Testis (tissue), 5 donors: ENCODE measurements around the gene PVALEF. TPM values are rescaled to one million over a fixed set of nuclear protein-coding genes. Genes with fewer than 3 reads are reported as not detected.

Experiments used
- DNase-seq: peaks from one replicate; pipeline ENCODE4 v3.0.0-alpha.2; 2019
- H3K27ac ChIP-seq, 2 donors: fragments of 200-600 bp; sonication (generic); one replicate each; pipeline ENCODE4 v1.5.1; 2019
- H3K27me3 ChIP-seq: fragments of 200-600 bp; sonication (generic); one replicate; pipeline ENCODE4 v1.5.1; 2019
- H3K36me3 ChIP-seq: fragments of 200-600 bp; sonication (generic); one replicate; pipeline ENCODE4 v1.5.1; 2017; ENCODE audit warnings: low read depth; ENCODE audit errors: missing control alignments
- H3K4me1 ChIP-seq: fragments of 200-600 bp; sonication (generic); one replicate; pipeline ENCODE4 v1.5.1; 2019
- H3K4me3 ChIP-seq, 2 donors: fragments of 200-600 bp; sonication (generic); one replicate each; pipeline ENCODE4 v1.5.1; 2017 to 2019
- H3K9me3 ChIP-seq: fragments of 200-600 bp; sonication (generic); one replicate; pipeline ENCODE4 v1.5.1; 2017
- CTCF ChIP-seq, 3 experiments: fragments of 450-650 bp in 2 of 3; fragments of 200-600 bp in 1 of 3; sonication (generic) in 1 of 3; IDR thresholded peaks; one replicate each; pipeline ENCODE4 v1.5.1; 2016 to 2019; ENCODE audit warnings: antibody characterized with exemption in 3 of 3, mild to moderate bottlenecking in 2 of 3, moderate library complexity in 1 of 3
- POLR2A ChIP-seq: fragments of 450-650 bp; IDR thresholded peaks from one replicate; pipeline ENCODE4 v1.6.1; 2017; ENCODE audit warnings: antibody characterized with exemption, mild to moderate bottlenecking, moderate library complexity
- WGBS, 2 donors: methylation state at CpG; one replicate each; pipeline ENCODE4 v1.1.5; 2018; 5-methylcytosine and 5-hydroxymethylcytosine counted together
- intact Hi-C: fragments of 100-400 bp; cut with DNase I; formaldehyde crosslinking; loops from one replicate; pipeline ENCODE4 v1.15.1; 2023; ENCODE audit warnings: low total_unique reads
- long read RNA-seq, 2 donors: transcript quantifications; one replicate each; lab custom pipeline, GENCODE V29; 2026
- polyA plus RNA-seq: library from polyadenylated mRNA; stranded (reverse); fragments of 350-450 nt; fragmentation: Illumina TruSeq; extraction: RNeasy Lipid Tissue Mini Kit (QIAGEN cat#74804); gene quantifications from one replicate; pipeline ENCODE4 v1.2.3, GENCODE V29; 2014; ENCODE audit warnings: low read depth, low replicate concordance; ENCODE audit not compliant: insufficient read depth
- total RNA-seq, 2 donors: library from RNA; depleted of rRNA; stranded (reverse); fragments of >200 nt; gene quantifications; one replicate each; pipeline ENCODE4 v1.2.3, GENCODE V29; 2016

PVALEF gene
- not detected for total RNA-seq
- polyA plus RNA-seq: not detected
- long read RNA-seq, donor 1: 0 reads
- long read RNA-seq, donor 2: 0 reads

GRCh38 chr17:81165246-81166032 is at the start of gene PVALEF:
TSS of gene PVALEF (plus strand) at chr17:81165507. CDS start at chr17:81181227, 15,720 bp downstream.
- intact Hi-C loops: no loop called here
- Histone ChIP-seq H3K27ac (peak within 1 kb of the TSS; percentile 15 to 39), H3K4me3 (peak within 1 kb of the TSS; percentile 36 to 61), H3K36me3 (no peaks in the 10 kb centered on the region), H3K27me3 (no peaks in the 10 kb centered on the region), H3K9me3 (no peaks in the 10 kb centered on the region), H3K4me1 (peaks cover 12% of the 10 kb centered on the region)
- DNase-seq: no peak
- WGBS, 2 donors: 0 to 20% methylated on average over 8 to 24 of the region's 46 CpGs
- TF ChIP-seq POLR2A: no peak
- TF ChIP-seq CTCF (IDR thresholded peaks at IDR 0.05): no peak

- no peak for TF ChIP-seq CTCF (IDR thresholded peaks at IDR 0.05)
- TF ChIP-seq POLR2A: no peak
- no peak for DNase-seq
- Histone ChIP-seq H3K4me3 (no peak overlapping the region), H3K4me1 (no peaks in the 10 kb centered on the region), H3K36me3 (no peaks in the 10 kb centered on the region), H3K27me3 (no peaks in the 10 kb centered on the region), H3K9me3 (no peaks in the 10 kb centered on the region), H3K27ac (no peak overlapping the region)
- intact Hi-C loops: no loop called here
- 86 to 92% methylated on average over 10 to 22 of the region's 22 CpGs for WGBS, 2 donors
Measured at GRCh38 chr17:81115749-81116464, 49.4 kb upstream of the PVALEF start.

- DNase-seq: no peak
- Histone ChIP-seq H3K4me3 (no peak overlapping the region), H3K27me3 (no peaks in the 10 kb centered on the region), H3K36me3 (no peaks in the 10 kb centered on the region), H3K27ac (no peak overlapping the region), H3K4me1 (no peaks in the 10 kb centered on the region), H3K9me3 (no peaks in the 10 kb centered on the region)
- WGBS, 2 donors: 91 to 94% methylated on average over 4 to 8 of the region's 8 CpGs
- intact Hi-C loops: no loop called here
- no peak for TF ChIP-seq POLR2A
- no peak for TF ChIP-seq CTCF (IDR thresholded peaks at IDR 0.05)
Measured at GRCh38 chr17:81116704-81117103, 48.6 kb upstream of the PVALEF start.

- H3K4me1 ChIP-seq: no peaks in the 10 kb centered on the region
- intact Hi-C loops: no loop called here
- no peaks in the 10 kb centered on the region for H3K27me3 ChIP-seq
- whole genome bisulfite sequencing, 2 donors: 77 to 86% methylated on average over 18 to 20 of the region's 20 CpGs
- no peak overlapping the region for H3K4me3 ChIP-seq
- TF ChIP-seq CTCF (IDR thresholded peaks at IDR 0.05): no peak
- TF ChIP-seq POLR2A: no peak
- H3K27ac ChIP-seq: no peak overlapping the region
- no peaks in the 10 kb centered on the region for H3K9me3 ChIP-seq
- no peaks in the 10 kb centered on the region for H3K36me3 ChIP-seq
- no peak for DNase-seq
Measured at GRCh38 chr17:81117672-81118198, 47.6 kb upstream of the PVALEF start.
